Stimulated activated CD4-positive, alpha-beta T cell treated with anti-CD3 and anti-CD28 coated beads, Interleukin-2, amount 100 ng/mL, for 24 hours (primary cell): ENCODE data around the gene GRAMD2A.
"Not testable (repeated sequence)": the region's sequence is repeated elsewhere in the genome, so short reads cannot be mapped to it uniquely, and the experiment has no call there.

Source experiments
- DNase-seq, 2 donors: peaks; one replicate each; pipeline ENCODE4 v3.0.0-alpha.2; 2020

The GRAMD2A gene

GRCh38 chr15:72182673-72183072 is 14.9 kb downstream of the GRAMD2A start:
- DNase-seq: no peak

GRCh38 chr15:72182244-72182643 is 15.3 kb downstream of the GRAMD2A start:
- no peak for DNase-seq

- DNase-seq: no peak
Measured at GRCh38 chr15:72180761-72181324, 16.7 kb downstream of the GRAMD2A start.

GRCh38 chr15:72179950-72180581 is 17.5 kb downstream of the GRAMD2A start:
- DNase-seq: no peak

GRCh38 chr15:72178976-72179585 is 18.5 kb downstream of the GRAMD2A start:
- no peak for DNase-seq

DNA sequence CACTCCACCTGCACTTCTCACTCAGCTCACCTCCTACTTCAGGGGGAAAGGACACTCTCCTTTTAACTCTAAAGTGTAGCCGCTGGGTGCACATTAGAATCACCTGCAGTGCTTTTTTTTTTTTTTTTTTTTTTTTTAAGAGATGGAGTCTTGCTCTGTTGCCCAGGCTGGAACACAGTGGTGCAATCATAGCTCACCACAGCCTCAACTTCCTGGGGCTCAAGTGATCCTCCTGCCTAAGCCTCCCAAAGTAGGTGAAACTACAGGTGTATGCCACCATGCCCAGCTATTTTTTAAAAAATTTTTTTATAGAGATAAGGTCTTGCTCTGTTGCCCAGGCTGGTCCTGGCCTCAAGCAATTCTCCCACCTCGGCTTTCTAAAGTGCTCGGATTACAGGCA is 20.8 kb downstream of the GRAMD2A start:
- no peak for DNase-seq

DNA sequence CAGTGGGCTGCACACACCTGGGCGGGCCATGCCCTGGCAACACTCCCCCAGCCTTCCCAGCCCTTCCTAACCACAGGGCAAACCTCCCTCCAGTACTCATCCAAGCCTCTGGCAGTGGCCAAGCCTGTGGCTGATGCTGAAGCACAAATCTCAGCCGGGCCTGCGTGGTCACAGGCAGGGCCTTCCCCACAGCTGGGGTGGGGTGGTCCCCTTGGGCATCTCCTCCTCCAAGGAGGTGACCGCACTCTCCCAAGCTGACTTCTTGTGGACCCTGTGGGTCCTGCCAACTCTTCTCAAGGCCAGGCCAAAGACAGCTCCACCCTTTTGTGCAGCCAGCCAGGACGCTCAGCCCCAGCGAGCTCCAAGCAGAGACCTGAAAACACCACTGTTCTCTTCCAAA is 21.4 kb downstream of the GRAMD2A start:
- no peak for DNase-seq

DNA sequence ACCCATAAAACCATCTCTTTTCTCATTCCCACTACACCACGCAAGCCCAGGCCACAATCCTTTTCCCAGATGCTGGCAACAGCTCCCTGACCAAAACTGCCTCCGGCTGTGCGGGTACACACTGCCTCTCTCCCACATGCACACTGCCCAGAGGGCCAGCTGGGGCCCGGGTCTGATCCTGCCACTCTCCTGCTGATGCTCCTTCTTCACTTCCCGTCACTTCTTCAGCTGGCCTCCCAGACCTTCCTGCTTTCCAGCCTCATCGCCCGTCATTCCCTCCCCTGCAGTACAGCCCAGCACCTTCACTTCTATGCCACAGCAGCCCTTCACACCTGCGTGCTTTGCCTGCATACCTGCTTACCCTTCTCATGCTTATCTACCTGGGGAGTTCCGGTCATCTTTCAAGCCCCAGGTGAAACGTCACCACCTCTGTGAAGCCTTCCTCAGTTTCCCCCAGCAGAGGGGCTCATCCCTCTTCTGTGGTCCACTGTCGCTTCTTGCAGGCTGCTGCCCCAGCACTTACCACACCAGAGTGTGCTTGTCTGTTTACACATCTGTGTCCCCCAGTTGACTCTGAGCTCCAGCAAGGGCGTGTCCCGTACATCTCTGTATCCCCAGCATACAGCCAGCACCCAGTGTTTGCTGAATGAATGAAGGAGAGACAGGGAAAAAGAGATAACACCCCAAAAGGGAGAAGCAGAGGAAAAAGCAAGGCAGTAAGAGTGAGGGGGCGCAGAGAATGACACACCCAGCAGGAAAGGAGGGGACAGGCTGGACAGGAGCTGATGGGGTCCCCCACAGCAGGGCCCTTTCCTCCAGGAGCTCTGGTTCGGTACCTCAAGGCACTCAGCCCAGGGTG is 22.2 kb downstream of the GRAMD2A start:
- DNase-seq: no peak

DNA sequence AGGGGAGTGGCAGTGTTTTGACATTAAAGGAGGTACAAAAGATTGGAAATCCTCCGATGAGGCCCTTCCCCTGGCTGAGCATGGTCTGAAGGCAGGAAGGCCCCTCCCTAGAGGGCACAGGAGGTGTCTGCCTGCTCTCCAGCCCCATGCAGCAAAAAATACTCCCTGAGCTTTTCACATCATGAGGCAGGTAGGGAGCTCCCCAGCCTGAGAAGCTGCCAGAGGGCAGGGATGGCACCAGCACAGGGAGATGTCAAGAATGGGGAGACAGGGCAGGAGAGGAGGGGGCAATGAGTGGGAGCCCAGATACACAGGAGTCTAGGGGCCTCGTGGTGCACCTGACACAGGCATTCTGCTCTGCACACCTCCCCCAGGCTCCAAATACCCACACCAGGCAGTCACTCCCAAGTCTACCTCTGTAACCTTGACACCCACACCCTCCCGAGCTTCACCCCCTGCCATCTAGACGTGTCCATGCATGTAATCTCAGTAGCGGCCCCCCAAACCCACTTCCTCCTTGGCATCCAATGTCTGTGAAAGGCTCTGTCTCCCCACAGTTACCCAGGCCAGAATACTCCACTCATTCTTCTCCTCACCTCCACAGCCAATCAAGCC is 22.9 kb downstream of the GRAMD2A start:
- no peak for DNase-seq

GRCh38 chr15:72173864-72174550 is 23.6 kb downstream of the GRAMD2A start:
- no peak for DNase-seq

GRCh38 chr15:72173401-72173800 is 24.2 kb downstream of the GRAMD2A start:
- no peak for DNase-seq

DNA sequence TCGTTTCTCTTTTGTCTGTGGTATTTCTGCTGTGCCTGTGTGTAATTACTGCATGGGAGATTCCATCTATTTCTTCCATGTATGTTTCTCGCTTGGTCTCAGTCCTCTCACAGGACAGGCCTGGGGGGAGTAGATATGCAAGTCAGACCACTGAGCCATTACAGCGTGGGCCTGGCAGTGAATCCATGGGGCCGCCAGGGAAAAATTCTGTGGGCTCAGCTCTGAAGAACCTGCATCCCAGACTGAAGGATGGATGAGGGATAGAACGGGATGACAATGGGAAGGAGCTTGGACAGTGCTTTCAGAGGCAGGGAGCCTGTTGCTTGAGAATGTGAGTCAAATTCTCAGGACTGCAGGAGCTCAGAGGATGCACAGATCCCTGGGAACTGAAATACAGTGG is 24.8 kb downstream of the GRAMD2A start:
- no peak for DNase-seq

- DNase-seq: not testable (repeated sequence)
Measured at GRCh38 chr15:72171978-72172377, 25.6 kb downstream of the GRAMD2A start.

DNA sequence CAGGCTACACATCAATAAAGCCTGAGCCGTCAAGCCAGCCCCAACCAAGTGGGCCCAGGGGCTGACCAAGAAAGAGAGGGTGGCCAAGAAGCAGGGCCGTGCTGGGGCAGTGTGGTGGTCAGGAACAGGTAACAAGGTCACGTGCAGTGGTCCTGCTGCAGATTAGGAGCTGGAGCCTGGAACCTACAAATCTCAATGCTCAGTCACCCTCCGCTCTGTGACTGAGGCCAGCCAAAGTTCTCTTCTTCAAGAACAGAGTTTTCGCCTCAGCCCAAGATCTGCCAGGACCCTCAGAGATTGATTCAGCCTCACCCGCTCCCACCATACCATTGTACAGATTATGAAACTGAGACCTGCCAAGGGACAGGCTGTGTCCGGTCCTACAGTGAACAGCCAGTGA is 26.9 kb downstream of the GRAMD2A start:
- DNase-seq: no peak

- DNase-seq: no peak
Measured at GRCh38 chr15:72169921-72170611, 27.5 kb downstream of the GRAMD2A start.

- DNase-seq: no peak
Measured at GRCh38 chr15:72169236-72169920, 28.2 kb downstream of the GRAMD2A start.

GRCh38 chr15:72168808-72169190 is 28.8 kb downstream of the GRAMD2A start:
- DNase-seq: no peak

GRCh38 chr15:72168131-72168807 is 29.3 kb downstream of the GRAMD2A start:
- no peak for DNase-seq

DNA sequence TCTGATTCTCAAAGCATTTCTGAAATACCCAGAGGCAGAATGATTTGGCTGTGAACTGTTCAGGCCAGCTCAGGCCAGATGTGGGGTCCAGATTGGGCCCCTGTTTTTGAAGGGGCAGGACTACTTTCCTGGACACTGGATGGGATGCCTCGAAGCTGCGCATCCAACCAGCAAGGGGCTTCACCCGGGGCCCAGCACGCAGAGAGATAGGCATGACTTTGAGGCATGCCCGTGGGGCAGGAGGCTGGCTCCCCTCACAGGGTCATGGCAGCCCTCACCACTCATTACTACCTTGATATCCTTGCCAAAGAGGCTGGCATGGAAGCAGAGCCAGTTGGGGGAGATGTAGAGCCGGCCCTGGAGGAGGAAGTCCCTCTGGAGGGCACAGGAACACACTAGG is 30.1 kb downstream of the GRAMD2A start:
- DNase-seq: no peak

GRCh38 chr15:72166716-72167417 is 30.7 kb downstream of the GRAMD2A start:
- no peak for DNase-seq
